GM03348 (cell line): ENCODE data around the gene LFNG.
A peak's percentile ranks its signal among the peaks of the same experiment; 100 is the strongest.
"Not testable (repeated sequence)": the region's sequence is repeated elsewhere in the genome, so short reads cannot be mapped to it uniquely, and the experiment has no call there.

Source experiments
- DNase-seq: peaks from one replicate; pipeline ENCODE4 v3.0.0; 2012; ENCODE audit warnings: low spot score

The LFNG gene

GRCh38 chr7:2529161-2530070 lies 9.8 kb downstream of the LFNG start:
- peak; percentile 90 for DNase-seq

- DNase-seq = peak; percentile 57
These were observed 10.8 kb downstream of the LFNG start for GRCh38 chr7:2530071-2530987.

- DNase-seq = not testable (repeated sequence)
These were observed 11.6 kb downstream of the LFNG start for GRCh38 chr7:2530994-2531795.

GRCh38 chr7:2531796-2532110 lies 12.2 kb downstream of the LFNG start:
- not testable (repeated sequence) for DNase-seq

- not testable (repeated sequence) for DNase-seq
These were observed 12.7 kb downstream of the LFNG start for GRCh38 chr7:2532199-2532772.

GRCh38 chr7:2532816-2533215 lies 13.2 kb downstream of the LFNG start:
- not testable (repeated sequence) for DNase-seq

GRCh38 chr7:2533566-2533965 lies 14.0 kb downstream of the LFNG start:
- not testable (repeated sequence) for DNase-seq

- DNase-seq = not testable (repeated sequence)
These were observed 14.6 kb downstream of the LFNG start for GRCh38 chr7:2534214-2534613.

GRCh38 chr7:2535872-2536627 lies 16.5 kb downstream of the LFNG start:
- DNase-seq = not testable (repeated sequence)

GRCh38 chr7:2537981-2538851 lies 18.6 kb downstream of the LFNG start:
- no peak for DNase-seq

- no peak for DNase-seq
These were observed 19.7 kb downstream of the LFNG start for GRCh38 chr7:2539031-2539911.

GRCh38 chr7:2540133-2540532 lies 20.6 kb downstream of the LFNG start:
- no peak for DNase-seq

- no peak for DNase-seq
These were observed 21.1 kb downstream of the LFNG start for GRCh38 chr7:2540641-2541051.

- DNase-seq = no peak
These were observed 21.9 kb downstream of the LFNG start for GRCh38 chr7:2541291-2542010.

GRCh38 chr7:2542011-2542915 lies 22.7 kb downstream of the LFNG start:
- no peak for DNase-seq

GRCh38 chr7:2542916-2543871 lies 23.6 kb downstream of the LFNG start:
- DNase-seq = no peak
